Breast epithelium (tissue), 3 donors: ENCODE measurements around the gene NTRK3.

Source experiments
- CTCF ChIP-seq, 3 donors: fragments of 450-650 bp; IDR thresholded peaks; one replicate each; pipeline ENCODE4 v1.5.1; 2016 to 2017; ENCODE audit warnings: antibody characterized with exemption in 3 of 3, mild to moderate bottlenecking in 3 of 3, moderate library complexity in 3 of 3
- POLR2A ChIP-seq: fragments of 450-650 bp; IDR thresholded peaks from one replicate; pipeline ENCODE4 v1.6.1; 2016; ENCODE audit warnings: antibody characterized with exemption, mild to moderate bottlenecking, moderate library complexity
- POLR2AphosphoS5 ChIP-seq, 3 donors: sonication (generic); formaldehyde crosslinking; IDR thresholded peaks; one replicate each; pipeline ENCODE4 v1.6.1; 2017; ENCODE audit warnings: antibody characterized with exemption in 3 of 3

- TF ChIP-seq CTCF (IDR thresholded peaks at IDR 0.05) (no peak), POLR2AphosphoS5 (IDR thresholded peaks at IDR 0.05) (no peak), POLR2A (no peak)
Measured at GRCh38 chr15:88161636-88162035, 94.9 kb downstream of the NTRK3 start.
